SH-SY5Y (cell line): ENCODE results near the gene ANKRD22.

Experiments used
- GATA2 ChIP-seq: IDR thresholded peaks from 2 replicates; pipeline ENCODE4 v1.6.1; 2011; ENCODE audit warnings: mild to moderate bottlenecking, low read depth, low read length
- GATA3 ChIP-seq: IDR thresholded peaks from 2 replicates; pipeline ENCODE4 v1.6.1; 2011; ENCODE audit warnings: low read depth, mild to moderate bottlenecking, low read length, moderate library complexity

Gene ANKRD22

DNA sequence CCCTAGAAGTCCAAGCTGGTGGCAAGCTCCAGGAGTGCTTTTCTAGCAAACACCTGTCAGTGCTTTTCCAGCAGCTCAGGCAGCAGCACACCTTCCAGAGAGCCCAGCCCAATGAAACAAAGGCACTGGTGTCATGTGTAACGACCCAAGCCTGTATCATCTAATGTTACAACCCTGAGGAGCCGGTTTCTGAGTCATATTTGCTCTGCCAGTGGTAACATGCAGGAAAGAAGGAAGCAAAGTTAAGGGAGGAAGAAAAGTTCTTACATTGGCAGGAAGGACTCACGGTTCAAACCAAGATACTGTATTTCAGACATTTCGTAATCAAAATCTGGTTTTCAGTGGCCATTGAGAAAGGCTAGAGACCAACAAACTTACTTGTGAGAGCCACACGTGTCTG lies at the start of gene ANKRD22:
Gene ANKRD22, minus strand, starts transcription at position 139 of the 400 bp plus-strand sequence. CDS start 237 bp downstream, outside the sequence.
- TF ChIP-seq GATA2 (no peak), GATA3 (no peak)

- no peak for TF ChIP-seq GATA3
Measured at GRCh38 chr10:88899886-88900285, 48.2 kb upstream of the ANKRD22 start.

- no peak for TF ChIP-seq GATA2
- TF ChIP-seq GATA3 = no peak
Measured at GRCh38 chr10:88898727-88899126, 47.1 kb upstream of the ANKRD22 start.

DNA sequence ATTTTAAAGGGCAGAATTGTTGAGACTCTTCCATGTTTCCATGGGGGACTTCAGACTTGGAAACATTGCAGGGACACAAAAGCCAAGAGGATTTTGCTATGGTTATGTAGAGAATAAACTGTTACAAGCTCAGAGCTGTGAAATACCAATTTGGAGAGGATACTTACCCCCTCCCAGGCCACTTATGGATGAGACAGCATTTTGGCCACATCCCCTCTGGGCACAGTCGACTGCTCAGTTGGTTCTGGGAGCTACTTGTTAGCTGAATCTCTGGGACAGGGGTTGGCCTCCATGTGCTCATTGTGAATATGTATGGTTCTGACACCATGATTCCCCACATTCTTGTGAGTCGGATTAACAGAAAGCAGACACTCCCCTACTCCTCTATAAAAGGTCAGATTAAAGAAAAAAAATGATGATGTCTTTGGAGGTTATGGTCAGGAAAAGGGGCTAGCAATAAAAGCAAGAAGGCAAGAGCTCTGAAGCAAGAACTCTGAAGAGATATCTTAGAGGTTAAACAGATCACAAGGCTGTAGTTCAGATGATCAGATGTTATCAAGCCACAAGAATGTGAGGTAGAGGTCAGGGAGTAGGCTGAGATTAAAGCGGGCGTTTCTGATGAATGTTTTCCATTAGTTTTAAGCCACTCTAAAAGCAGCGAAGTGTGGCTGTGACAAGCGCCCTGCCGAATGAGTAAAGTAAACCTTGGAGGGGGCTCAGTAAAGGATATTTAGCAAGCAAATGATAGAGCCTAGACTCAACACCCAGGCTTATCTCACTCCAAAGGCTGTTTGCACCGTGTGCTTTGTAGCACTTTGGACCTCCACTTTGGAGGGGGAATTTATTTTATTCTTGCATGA lies 45.6 kb upstream of the ANKRD22 start:
- TF ChIP-seq GATA2 (no peak), GATA3 (no peak)

- TF ChIP-seq GATA3 (no peak), GATA2 (no peak)
Measured at GRCh38 chr10:88896372-88896993, 44.8 kb upstream of the ANKRD22 start.

DNA sequence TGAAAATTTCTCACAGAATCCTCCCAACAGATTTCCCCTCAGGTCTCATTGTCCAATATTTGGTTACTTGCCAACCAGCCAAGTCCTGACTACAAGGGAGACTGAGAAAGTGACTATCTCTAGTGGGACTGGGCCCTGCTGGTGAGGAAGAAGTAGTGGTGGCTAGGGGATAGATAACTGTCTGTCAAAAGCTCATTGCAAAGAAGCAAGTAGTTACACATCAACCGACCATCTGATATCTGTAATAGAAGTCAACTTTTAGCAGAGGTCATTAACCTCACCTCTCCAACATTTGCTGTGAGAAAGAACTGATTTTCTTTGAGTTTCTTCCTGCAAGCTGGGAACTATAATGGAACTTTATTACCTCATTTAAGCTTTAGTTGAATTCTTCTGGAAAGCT lies 43.6 kb upstream of the ANKRD22 start:
- TF ChIP-seq GATA2 (no peak), GATA3 (no peak)

DNA sequence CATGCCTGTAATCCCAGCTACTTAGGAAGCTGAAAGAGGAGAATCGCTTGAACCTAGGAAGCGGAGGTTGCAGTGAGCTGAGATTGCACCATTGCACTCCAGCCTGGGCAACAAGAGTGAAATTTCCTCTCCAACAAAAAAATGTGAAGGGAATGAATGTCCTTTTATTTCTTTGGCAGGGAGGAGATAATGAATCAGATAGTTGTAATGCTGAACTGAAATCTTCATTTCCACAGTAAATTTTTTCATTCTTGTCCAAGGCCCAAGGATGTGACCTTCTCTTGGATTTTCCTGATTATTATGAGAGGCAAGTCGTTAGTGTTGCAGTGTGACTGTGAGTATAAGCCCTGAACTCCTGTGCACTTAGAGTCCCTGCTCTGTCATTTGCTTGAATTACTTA lies 42.0 kb upstream of the ANKRD22 start:
- no peak for TF ChIP-seq GATA3

- no peak for TF ChIP-seq GATA3
Measured at GRCh38 chr10:88892222-88892967, 40.8 kb upstream of the ANKRD22 start.

GRCh38 chr10:88890681-88891381 lies 39.2 kb upstream of the ANKRD22 start:
- TF ChIP-seq GATA2 (no peak), GATA3 (no peak)

DNA sequence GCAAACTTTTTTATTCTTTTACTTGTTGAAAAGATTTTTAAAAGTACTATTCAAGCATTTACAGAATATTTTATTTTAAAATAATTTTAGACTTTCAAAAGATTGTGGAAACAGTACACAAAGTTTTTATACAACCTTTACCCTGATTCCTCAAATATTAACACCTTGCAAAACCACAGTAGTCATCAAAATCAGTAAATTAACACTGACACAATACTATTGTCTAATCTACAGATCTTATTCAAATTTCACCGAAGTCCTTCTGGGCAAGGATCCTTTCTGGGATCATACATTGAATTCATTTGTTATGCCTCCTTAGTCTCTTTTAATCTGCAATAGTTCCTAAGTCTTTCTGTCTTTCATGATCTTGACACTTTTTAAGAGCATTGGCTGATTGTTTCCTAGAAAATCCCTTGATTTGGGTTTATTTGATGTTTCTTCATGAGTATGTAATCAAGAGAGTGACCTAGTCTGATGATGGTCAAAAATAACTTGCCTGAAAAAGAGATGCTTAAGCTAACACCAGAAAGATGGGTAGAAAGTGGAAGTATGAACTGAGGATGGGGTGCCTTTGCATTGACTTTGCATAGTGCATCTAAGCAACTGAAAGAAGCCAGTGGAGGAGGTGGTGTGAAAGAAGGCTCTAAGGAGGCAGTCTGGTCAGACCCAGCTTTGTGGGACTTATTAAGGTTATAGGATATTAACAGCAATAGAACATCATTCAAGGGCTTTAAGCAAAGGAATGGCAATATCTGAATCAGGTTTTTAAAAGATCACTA lies 38.1 kb upstream of the ANKRD22 start:
- no peak for TF ChIP-seq GATA3
- no peak for TF ChIP-seq GATA2

GRCh38 chr10:88888810-88889445 lies 37.3 kb upstream of the ANKRD22 start:
- TF ChIP-seq GATA2 = no peak
- TF ChIP-seq GATA3 = no peak

DNA sequence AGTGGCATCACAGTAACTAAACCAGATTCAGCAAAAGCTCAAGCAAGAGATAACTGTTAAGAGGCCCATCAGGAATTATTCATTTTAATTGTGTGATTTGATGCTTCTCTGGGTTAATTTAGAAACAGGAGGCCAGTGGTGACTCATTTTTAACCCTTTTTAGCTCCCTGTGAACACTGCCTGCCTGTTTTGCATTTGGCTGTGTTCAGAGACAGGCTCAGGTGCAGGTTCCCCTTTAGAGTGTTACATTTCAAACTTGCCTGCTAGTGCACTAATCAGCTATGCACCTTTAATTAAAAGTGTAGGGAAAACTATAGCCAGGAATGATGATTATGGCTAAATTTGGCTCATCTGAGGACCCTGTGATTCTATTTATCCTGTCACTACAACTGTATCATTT lies 34.9 kb upstream of the ANKRD22 start:
- TF ChIP-seq GATA2 = no peak
- no peak for TF ChIP-seq GATA3

DNA sequence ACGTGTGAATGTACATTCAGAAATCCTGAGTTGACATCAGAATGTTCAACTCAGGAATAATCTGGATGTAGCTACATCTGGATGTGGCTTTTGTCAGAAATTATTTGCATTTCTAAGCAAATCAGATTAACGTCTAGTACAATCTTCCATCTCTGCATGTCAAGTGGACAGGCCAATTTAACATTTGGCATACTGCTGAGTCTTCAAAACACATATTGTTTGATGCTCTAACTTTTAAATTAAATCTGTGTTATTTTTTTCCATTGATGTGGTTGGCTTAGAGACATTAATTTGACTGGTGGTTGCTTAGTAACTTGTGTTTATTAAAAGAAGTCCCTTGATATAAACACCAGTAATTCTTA lies 31.8 kb upstream of the ANKRD22 start:
- TF ChIP-seq GATA2 (no peak), GATA3 (no peak)
